HepG2 (cell line): ENCODE measurements around the gene IHH. TPM values are rescaled to one million over a fixed set of nuclear protein-coding genes. Genes with fewer than 3 reads are reported as not detected.

Experiments
- FOXA1 ChIP-seq, 2 experiments: fragments of 450-650 bp in 1 of 2; sonication (generic) in 1 of 2; formaldehyde crosslinking in 1 of 2; IDR thresholded peaks; 2 replicates each; pipeline versions ENCODE4 v1.4.0 to v1.6.1; 2016 to 2020; ENCODE audit warnings: missing genetic modification reagents in 1 of 2
- HDAC6 ChIP-seq: fragments of 200-600 bp; sonication (generic); IDR thresholded peaks from 2 replicates; pipeline ENCODE4 v1.7.0; 2017; ENCODE audit warnings: mild to moderate bottlenecking, antibody characterized with exemption, low read length, low read depth
- HOMEZ ChIP-seq: IDR thresholded peaks from 2 replicates; pipeline ENCODE4 v1.6.1; 2016; ENCODE audit warnings: low read depth
- KLF9 ChIP-seq: IDR thresholded peaks from 2 replicates; pipeline ENCODE4 v1.6.1; 2016; ENCODE audit warnings: low read depth
- MED13 ChIP-seq: sonication (generic); formaldehyde crosslinking; IDR thresholded peaks from 2 replicates; pipeline ENCODE4 v1.5.0; 2020; ENCODE audit warnings: missing genetic modification reagents
- NFIC ChIP-seq: IDR thresholded peaks from 2 replicates; pipeline ENCODE4 v1.6.1; 2012; ENCODE audit warnings: mild to moderate bottlenecking, low read length, inconsistent platforms
- NONO ChIP-seq, 2 experiments: fragments of 450-650 bp in 1 of 2; sonication (generic) in 1 of 2; formaldehyde crosslinking in 1 of 2; IDR thresholded peaks in 1 of 2; conservative IDR thresholded peaks in 1 of 2; 2 replicates each; pipeline versions ENCODE4 v1.6.1 to v1.8.0; 2017 to 2022; ENCODE audit warnings: mild to moderate bottlenecking in 1 of 2, missing genetic modification reagents in 1 of 2, moderate library complexity in 1 of 2
- NR1H2 ChIP-seq: sonication (generic); formaldehyde crosslinking; IDR thresholded peaks from 2 replicates; pipeline ENCODE4 v1.8.1; 2022; ENCODE audit warnings: low read depth, missing genetic modification reagents, borderline replicate concordance
- NR2F1 ChIP-seq, 2 experiments: fragments of 450-650 bp in 1 of 2; formaldehyde crosslinking in 1 of 2; IDR thresholded peaks; 2 replicates each; pipeline versions ENCODE4 v1.5.0 to v1.6.1; 2016 to 2020; ENCODE audit warnings: mild to moderate bottlenecking in 1 of 2, missing compliant biosample characterization in 1 of 2, missing genetic modification reagents in 1 of 2, moderate library complexity in 1 of 2
- PATZ1 ChIP-seq: sonication (generic); formaldehyde crosslinking; IDR thresholded peaks from 2 replicates; pipeline ENCODE4 v1.4.0; 2020; ENCODE audit warnings: missing genetic modification reagents
- RAD21 ChIP-seq: fragments of 450-650 bp; formaldehyde crosslinking; IDR thresholded peaks from 2 replicates; pipeline ENCODE4 v1.5.0; 2020; ENCODE audit warnings: mild to moderate bottlenecking
- RNF2 ChIP-seq: fragments of 450-650 bp; conservative IDR thresholded peaks from 2 replicates; pipeline ENCODE4 v1.6.1; 2016; ENCODE audit warnings: low read depth
- TBP ChIP-seq: sonication (generic); formaldehyde crosslinking; IDR thresholded peaks from 2 replicates; pipeline ENCODE4 v1.5.0; 2020; ENCODE audit warnings: missing genetic modification reagents
- TCF12 ChIP-seq, 2 experiments: fragments of 450-650 bp in 1 of 2; sonication (generic) in 1 of 2; formaldehyde crosslinking in 1 of 2; IDR thresholded peaks; 2 replicates each; pipeline versions ENCODE4 v1.6.1 to v1.8.0; 2017 to 2022; ENCODE audit warnings: antibody characterized with exemption in 1 of 2, mild to moderate bottlenecking in 1 of 2, missing genetic modification reagents in 1 of 2, moderate library complexity in 1 of 2
- ZMAT3 ChIP-seq: sonication (generic); formaldehyde crosslinking; conservative IDR thresholded peaks from 2 replicates; pipeline ENCODE4 v1.7.0; 2021; ENCODE audit warnings: missing genetic modification reagents
- ZNF44 ChIP-seq: sonication (generic); formaldehyde crosslinking; IDR thresholded peaks from 2 replicates; pipeline ENCODE4 v1.5.1; 2020; ENCODE audit warnings: mild to moderate bottlenecking, missing genetic modification reagents
- ZNF446 ChIP-seq: sonication (generic); formaldehyde crosslinking; IDR thresholded peaks from 2 replicates; pipeline ENCODE4 v1.5.0; 2020; ENCODE audit warnings: mild to moderate bottlenecking, missing genetic modification reagents
- ZNF562 ChIP-seq: sonication (generic); formaldehyde crosslinking; IDR thresholded peaks from 2 replicates; pipeline ENCODE4 v1.8.0; 2022; ENCODE audit warnings: missing genetic modification reagents, borderline replicate concordance
- ZNF569 ChIP-seq: sonication (generic); formaldehyde crosslinking; IDR thresholded peaks from 2 replicates; pipeline ENCODE4 v1.5.0; 2020; ENCODE audit warnings: mild to moderate bottlenecking, missing genetic modification reagents, moderate library complexity, borderline replicate concordance
- ZSCAN30 ChIP-seq: sonication (generic); formaldehyde crosslinking; IDR thresholded peaks from 2 replicates; pipeline ENCODE4 v1.5.0; 2020; ENCODE audit warnings: mild to moderate bottlenecking, missing genetic modification reagents
- polyA plus RNA-seq, 8 experiments: library from polyadenylated mRNA; depleted of rRNA in 3 of 8; stranded (reverse) in 7 of 8; unstranded in 1 of 8; fragments of >200 nt; fragmentation: Illumina TruSeq in 4 of 8; extraction: Trizol in 4 of 8; gene quantifications; 2 replicates each; pipeline versions ENCODE4 v1.2.1 to v1.2.3, GENCODE V29; 2011 to 2016; ENCODE audit warnings: low read depth in 4 of 8, missing spikeins in 1 of 8, mixed read lengths in 1 of 8; ENCODE audit not compliant: insufficient read depth in 1 of 8
- total RNA-seq, 5 experiments: library from RNA; depleted of rRNA; stranded (reverse); fragments of >200 nt; fragmentation: Illumina TruSeq; extraction: Trizol; gene quantifications; 2 replicates each; pipeline ENCODE4 v1.2.3, GENCODE V29; 2016; ENCODE audit warnings: low read depth in 1 of 5
- TF ChIP-seq, protein P1 (sequence below): sonication (generic); formaldehyde crosslinking; IDR thresholded peaks from 2 replicates; pipeline ENCODE4 v1.4.0; 2020; ENCODE audit warnings: missing genetic modification reagents

Gene IHH
- total and polyA plus RNA-seq, 2 of the 13 experiments (the other 11 are each of a cell fraction or from before 2014, with no cell fraction given): 0.42 TPM; not detected in 1

DNA sequence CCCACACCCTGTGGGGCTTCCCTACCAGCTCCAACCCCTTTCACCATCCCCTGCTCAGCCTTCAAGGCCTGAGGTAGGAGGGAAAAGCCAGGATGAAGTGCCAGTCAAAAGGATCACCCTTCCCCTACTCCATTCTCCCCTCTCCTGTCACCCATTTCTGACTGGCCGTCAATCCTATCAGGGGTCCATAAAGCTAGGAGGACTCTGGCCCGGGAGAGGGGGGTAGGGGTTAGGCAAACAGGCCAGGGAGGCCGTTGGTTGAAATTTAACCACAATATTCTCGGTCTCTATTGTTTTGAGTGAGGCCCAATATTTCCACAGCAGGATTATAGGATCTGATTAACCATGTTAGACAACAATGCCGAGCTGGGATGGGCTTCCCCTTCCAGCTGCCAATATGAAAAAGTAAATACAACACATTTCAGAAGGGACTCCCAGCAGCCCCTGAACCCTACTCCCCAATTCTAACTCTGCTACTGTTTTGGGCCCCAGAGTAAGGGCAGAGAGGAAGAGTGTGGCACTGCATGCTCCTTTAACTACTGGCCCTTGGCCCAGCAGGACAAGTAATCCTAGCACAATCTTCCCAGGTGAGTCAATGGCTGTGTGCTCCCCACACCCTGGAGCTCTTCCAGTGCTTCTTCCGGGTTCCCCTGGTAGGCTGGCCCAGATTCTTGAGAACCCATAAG lies 10.6 kb upstream of the IHH start (continued):
- TF ChIP-seq, protein P1, sequence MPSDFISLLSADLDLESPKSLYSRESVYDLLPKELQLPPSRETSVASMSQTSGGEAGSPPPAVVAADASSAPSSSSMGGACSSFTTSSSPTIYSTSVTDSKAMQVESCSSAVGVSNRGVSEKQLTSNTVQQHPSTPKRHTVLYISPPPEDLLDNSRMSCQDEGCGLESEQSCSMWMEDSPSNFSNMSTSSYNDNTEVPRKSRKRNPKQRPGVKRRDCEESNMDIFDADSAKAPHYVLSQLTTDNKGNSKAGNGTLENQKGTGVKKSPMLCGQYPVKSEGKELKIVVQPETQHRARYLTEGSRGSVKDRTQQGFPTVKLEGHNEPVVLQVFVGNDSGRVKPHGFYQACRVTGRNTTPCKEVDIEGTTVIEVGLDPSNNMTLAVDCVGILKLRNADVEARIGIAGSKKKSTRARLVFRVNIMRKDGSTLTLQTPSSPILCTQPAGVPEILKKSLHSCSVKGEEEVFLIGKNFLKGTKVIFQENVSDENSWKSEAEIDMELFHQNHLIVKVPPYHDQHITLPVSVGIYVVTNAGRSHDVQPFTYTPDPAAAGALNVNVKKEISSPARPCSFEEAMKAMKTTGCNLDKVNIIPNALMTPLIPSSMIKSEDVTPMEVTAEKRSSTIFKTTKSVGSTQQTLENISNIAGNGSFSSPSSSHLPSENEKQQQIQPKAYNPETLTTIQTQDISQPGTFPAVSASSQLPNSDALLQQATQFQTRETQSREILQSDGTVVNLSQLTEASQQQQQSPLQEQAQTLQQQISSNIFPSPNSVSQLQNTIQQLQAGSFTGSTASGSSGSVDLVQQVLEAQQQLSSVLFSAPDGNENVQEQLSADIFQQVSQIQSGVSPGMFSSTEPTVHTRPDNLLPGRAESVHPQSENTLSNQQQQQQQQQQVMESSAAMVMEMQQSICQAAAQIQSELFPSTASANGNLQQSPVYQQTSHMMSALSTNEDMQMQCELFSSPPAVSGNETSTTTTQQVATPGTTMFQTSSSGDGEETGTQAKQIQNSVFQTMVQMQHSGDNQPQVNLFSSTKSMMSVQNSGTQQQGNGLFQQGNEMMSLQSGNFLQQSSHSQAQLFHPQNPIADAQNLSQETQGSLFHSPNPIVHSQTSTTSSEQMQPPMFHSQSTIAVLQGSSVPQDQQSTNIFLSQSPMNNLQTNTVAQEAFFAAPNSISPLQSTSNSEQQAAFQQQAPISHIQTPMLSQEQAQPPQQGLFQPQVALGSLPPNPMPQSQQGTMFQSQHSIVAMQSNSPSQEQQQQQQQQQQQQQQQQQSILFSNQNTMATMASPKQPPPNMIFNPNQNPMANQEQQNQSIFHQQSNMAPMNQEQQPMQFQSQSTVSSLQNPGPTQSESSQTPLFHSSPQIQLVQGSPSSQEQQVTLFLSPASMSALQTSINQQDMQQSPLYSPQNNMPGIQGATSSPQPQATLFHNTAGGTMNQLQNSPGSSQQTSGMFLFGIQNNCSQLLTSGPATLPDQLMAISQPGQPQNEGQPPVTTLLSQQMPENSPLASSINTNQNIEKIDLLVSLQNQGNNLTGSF (CRISPR knock-in tag): no peak
- peak; percentile 60; the same call in 1 of the 2 replicates for TF ChIP-seq HOMEZ (CRISPR knock-in tag)
- TF ChIP-seq ZNF569 (CRISPR knock-in tag): no peak
- TF ChIP-seq MED13: no peak
- no peak for TF ChIP-seq ZNF446 (CRISPR knock-in tag)
- no peak for TF ChIP-seq NR1H2 (CRISPR knock-in tag)
- peak; percentile 82; the same call in 1 of the 2 replicates for TF ChIP-seq NFIC
- no peak for TF ChIP-seq ZNF562 (CRISPR knock-in tag)
- no peak for TF ChIP-seq TBP (CRISPR knock-in tag)
- no peak for TF ChIP-seq KLF9 (CRISPR knock-in tag)
- TF ChIP-seq RAD21 (CRISPR knock-in tag): no peak
- peak; percentile 70 for TF ChIP-seq PATZ1
- no peak for TF ChIP-seq ZMAT3
- TF ChIP-seq ZNF44 (CRISPR knock-in tag): no peak
- TF ChIP-seq TCF12 (IDR thresholded peaks at IDR 0.05): no peak
- TF ChIP-seq TCF12 (CRISPR knock-in tag; IDR thresholded peaks at IDR 0.05): no peak
- no peak for TF ChIP-seq HDAC6
- TF ChIP-seq FOXA1 (IDR thresholded peaks at IDR 0.05): no peak
- peak; percentile 81 for TF ChIP-seq FOXA1 (CRISPR knock-in tag; IDR thresholded peaks at IDR 0.05)
- no peak for TF ChIP-seq ZSCAN30 (CRISPR knock-in tag)
- no peak for TF ChIP-seq NONO (IDR thresholded peaks at IDR 0.05)
- TF ChIP-seq NONO (CRISPR knock-in tag; conservative IDR thresholded peaks at IDR 0.05): peak; percentile 75; the same call in 1 of the 2 replicates
- 0 out of 2 replicates have a peak, but pooled peaks have one; percentile 33 for TF ChIP-seq RNF2
- TF ChIP-seq NR2F1 (CRISPR knock-in tag; IDR thresholded peaks at IDR 0.05): peak in 1 of 2 experiments; percentile 42; a peak in 1 of 4 replicates
